ENCODE results near the gene SOX8. TPM values are rescaled to one million over a fixed set of nuclear protein-coding genes. Genes with fewer than 3 reads are reported as not detected.

SOX8 gene
- total RNA-seq, 4 donors from 2014 or later, result 0.10 to 0.91 (median 0.33) TPM

DNA sequence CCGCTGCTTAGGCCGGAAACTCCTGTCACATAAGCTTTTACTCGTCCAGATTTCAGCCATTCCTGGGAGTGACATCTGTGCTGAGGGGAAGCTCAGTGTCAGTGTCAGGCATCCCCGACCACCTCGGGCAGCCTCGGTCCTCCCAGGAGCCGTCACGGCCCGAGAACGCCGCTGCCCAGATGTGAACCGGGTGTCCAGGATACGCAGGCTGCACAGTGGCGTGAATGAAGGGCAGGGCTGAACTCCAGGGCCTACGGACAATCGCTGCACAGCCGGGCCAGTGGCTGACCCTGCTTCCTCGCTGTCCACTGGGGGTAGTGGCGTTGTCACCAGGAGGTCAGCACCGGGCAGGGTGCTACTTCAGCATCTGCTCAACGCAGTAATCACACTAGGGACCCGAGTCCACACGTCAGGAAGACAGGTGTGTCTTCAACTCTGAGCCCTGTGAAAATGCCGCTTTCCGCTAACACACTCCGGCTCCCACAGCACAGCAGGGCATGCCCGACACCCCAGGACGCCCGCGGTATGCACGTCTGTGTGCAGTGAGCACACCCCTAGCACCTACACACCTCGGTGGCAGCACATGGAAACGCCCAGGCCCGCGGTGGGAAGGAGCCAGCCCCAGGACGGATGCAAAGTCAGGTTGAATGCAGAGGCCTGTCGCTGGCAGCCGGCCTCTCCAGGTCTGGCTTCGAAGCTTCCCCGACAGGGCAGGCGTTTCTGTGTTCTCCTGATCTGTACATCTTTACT, 13.8 kb upstream of the SOX8 start:
- TF ChIP-seq, protein P1, sequence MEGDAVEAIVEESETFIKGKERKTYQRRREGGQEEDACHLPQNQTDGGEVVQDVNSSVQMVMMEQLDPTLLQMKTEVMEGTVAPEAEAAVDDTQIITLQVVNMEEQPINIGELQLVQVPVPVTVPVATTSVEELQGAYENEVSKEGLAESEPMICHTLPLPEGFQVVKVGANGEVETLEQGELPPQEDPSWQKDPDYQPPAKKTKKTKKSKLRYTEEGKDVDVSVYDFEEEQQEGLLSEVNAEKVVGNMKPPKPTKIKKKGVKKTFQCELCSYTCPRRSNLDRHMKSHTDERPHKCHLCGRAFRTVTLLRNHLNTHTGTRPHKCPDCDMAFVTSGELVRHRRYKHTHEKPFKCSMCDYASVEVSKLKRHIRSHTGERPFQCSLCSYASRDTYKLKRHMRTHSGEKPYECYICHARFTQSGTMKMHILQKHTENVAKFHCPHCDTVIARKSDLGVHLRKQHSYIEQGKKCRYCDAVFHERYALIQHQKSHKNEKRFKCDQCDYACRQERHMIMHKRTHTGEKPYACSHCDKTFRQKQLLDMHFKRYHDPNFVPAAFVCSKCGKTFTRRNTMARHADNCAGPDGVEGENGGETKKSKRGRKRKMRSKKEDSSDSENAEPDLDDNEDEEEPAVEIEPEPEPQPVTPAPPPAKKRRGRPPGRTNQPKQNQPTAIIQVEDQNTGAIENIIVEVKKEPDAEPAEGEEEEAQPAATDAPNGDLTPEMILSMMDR (IDR thresholded peaks at IDR 0.05 in 4 of 5, conservative IDR thresholded peaks at IDR 0.05 in 1 of 5), result no peak
- no peak for TF ChIP-seq POLR2A (IDR thresholded peaks at IDR 0.05)
- Histone ChIP-seq H3K36me3 (no peaks in the 10 kb centered on the region), H3K4me1 (peaks cover 21 to 28% of the 10 kb centered on the region in 2 donors), H3K27ac (no peak overlapping the region), H3K9me3 (no peaks in the 10 kb centered on the region), H3K4me3 (no peak overlapping the region), H3K27me3 (peaks cover 0 to 3% (median 3%) of the 10 kb centered on the region in 3 donors)
- in situ Hi-C loops (cut with MboI; ENCODE audit: low sequenced_read_pairs in 4 of 4), result no loop called here
- intact Hi-C loops (cut with DNase I; ENCODE audit: low total_unique reads), result no loop called here
- no peak for ATAC-seq
- no peak for DNase-seq

DNA sequence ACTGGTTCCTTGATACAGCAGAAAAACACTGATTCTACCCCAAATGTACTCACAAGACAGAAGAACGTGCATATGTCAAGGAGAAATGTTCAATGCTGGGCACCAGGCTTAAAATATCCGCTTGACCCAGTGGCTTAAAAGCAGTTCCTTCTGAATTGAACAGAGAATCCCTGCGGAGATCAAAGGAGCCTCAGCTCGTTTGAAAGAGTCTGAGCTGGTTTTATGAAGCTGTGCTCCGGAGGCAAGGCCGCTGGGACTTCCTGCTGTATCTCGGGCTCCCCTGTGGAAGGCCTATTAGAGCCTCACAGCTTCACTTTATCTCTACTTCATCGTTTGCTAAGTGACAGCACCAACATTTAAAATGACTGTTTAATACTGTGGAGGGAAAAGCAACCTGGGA, 12.9 kb upstream of the SOX8 start:
- peaks cover 3 to 6% (median 5%) of the 10 kb centered on the region in 3 donors for H3K27me3 ChIP-seq
- peaks cover 21 to 28% of the 10 kb centered on the region in 2 donors for H3K4me1 ChIP-seq
- intact Hi-C loops (cut with DNase I; ENCODE audit: low total_unique reads) (no loop called here), in situ Hi-C loops (cut with MboI; ENCODE audit: low sequenced_read_pairs in 4 of 4) (no loop called here)
- H3K4me3 ChIP-seq, result no peak overlapping the region
- no peak for ATAC-seq
- no peaks in the 10 kb centered on the region for H3K9me3 ChIP-seq
- no peak for DNase-seq
- no peaks in the 10 kb centered on the region for H3K36me3 ChIP-seq
- TF ChIP-seq, protein P1 (IDR thresholded peaks at IDR 0.05 in 4 of 5, conservative IDR thresholded peaks at IDR 0.05 in 1 of 5), result no peak
- TF ChIP-seq POLR2A (IDR thresholded peaks at IDR 0.05), result no peak
- H3K27ac ChIP-seq, result no peak overlapping the region

DNA sequence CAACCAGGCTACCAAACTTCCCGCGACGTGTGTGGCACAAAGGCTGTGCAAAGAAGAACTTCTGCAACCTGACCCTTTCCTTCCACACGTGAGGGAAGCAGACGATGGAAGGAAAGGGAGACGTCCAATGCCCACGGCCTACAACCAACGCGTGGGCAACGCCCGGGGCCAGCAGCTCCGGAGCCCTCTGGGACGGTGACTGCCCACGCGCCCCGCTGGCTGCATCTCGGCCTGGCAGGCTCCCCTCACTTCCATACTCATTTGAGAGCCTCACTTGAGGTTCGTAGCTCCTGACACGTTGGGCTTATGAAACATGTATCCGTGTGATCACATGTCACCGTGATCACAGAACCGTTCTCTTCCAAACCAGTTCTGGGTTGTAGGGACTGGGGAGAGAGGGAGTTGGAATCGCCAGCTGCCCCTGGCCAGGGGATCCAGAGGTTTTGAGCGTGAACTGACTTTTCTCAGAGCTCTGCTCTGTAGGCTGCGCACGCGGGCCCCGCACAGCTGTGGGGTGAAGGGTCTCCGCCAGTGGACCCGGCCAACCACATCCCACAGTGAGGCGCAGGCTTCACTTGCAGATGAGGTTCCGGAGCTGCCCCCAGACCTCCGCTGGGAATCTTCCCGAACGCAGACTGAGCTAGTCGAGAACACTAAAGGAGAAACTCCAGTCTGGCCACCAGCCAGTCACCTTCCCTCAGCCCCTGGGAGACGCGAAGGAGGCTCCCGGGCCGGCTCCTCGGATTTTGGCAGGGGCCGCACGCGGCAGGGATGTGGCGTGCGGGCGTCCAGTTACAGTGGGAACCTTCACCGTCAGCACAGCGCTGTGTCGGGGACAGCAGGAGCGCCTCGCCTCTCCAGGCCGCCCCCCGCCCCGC, 11.8 kb upstream of the SOX8 start:
- ATAC-seq (no peak), DNase-seq (peak in 1 of 2 donors; percentile 39)
- in situ Hi-C loops (cut with MboI; ENCODE audit: low sequenced_read_pairs in 4 of 4), result no loop called here
- no peaks in the 10 kb centered on the region for H3K36me3 ChIP-seq
- no peaks in the 10 kb centered on the region for H3K9me3 ChIP-seq
- peak overlapping the region; percentile 77 to 88 (median 84) for H3K27ac ChIP-seq
- peak overlapping the region; percentile 71 to 90 (median 78) for H3K4me3 ChIP-seq
- peaks cover 17 to 25% of the 10 kb centered on the region in 2 donors for H3K4me1 ChIP-seq
- peak; percentile 32 to 37 for TF ChIP-seq POLR2A (IDR thresholded peaks at IDR 0.05)
- TF ChIP-seq, protein P1 (IDR thresholded peaks at IDR 0.05 in 4 of 5, conservative IDR thresholded peaks at IDR 0.05 in 1 of 5), result no peak
- intact Hi-C loops (cut with DNase I; ENCODE audit: low total_unique reads), result no loop called here
- peaks cover 3 to 8% (median 6%) of the 10 kb centered on the region in 3 donors for H3K27me3 ChIP-seq

DNA sequence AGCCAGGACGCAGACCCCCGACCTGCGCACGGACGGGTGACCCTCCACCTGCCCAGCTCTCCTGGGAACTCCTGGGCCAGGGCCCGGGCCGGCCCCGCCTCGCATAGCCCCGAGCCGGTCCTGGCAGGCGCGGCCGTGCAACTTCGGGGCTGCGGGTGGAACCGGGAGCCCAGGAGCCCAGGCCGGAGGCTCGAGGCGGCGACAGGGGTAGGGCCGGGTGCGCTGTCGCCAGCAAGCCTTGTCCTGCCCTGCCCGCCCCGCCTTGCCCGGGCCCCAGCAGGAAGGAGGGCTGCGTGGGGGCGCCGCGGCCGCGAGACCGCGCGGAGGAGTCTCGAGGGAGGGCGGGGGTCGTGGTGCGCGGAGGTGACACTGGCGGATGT, 11.2 kb upstream of the SOX8 start:
- intact Hi-C loops (cut with DNase I; ENCODE audit: low total_unique reads), result no loop called here

More for the DNA sequence above, 11.2 kb upstream of the SOX8 start:
- H3K4me3 ChIP-seq, result peak overlapping the region; percentile 71 to 90 (median 78)
- no peaks in the 10 kb centered on the region for H3K9me3 ChIP-seq
- DNase-seq (no peak), ATAC-seq (peak; percentile 8 to 12)
- H3K4me1 ChIP-seq, result peaks cover 16 to 22% of the 10 kb centered on the region in 2 donors
- no peaks in the 10 kb centered on the region for H3K36me3 ChIP-seq
- in situ Hi-C loops (cut with MboI; ENCODE audit: low sequenced_read_pairs in 4 of 4), result no loop called here
- H3K27ac ChIP-seq, result peak overlapping the region; percentile 77 to 88 (median 84)
- TF ChIP-seq, protein P1 (IDR thresholded peaks at IDR 0.05 in 4 of 5, conservative IDR thresholded peaks at IDR 0.05 in 1 of 5), result no peak
- TF ChIP-seq POLR2A (IDR thresholded peaks at IDR 0.05), result no peak
- peaks cover 3 to 12% (median 8%) of the 10 kb centered on the region in 3 donors for H3K27me3 ChIP-seq

All from gastrocnemius medialis (tissue), 4 donors.